ENCODE measurements around the gene CAMKK1. TPM values are rescaled to one million over a fixed set of nuclear protein-coding genes. Genes with fewer than 3 reads are reported as not detected.

Gene CAMKK1
- polyA plus RNA-seq, 1 donor from 2014 or later, result 8.9 TPM

DNA sequence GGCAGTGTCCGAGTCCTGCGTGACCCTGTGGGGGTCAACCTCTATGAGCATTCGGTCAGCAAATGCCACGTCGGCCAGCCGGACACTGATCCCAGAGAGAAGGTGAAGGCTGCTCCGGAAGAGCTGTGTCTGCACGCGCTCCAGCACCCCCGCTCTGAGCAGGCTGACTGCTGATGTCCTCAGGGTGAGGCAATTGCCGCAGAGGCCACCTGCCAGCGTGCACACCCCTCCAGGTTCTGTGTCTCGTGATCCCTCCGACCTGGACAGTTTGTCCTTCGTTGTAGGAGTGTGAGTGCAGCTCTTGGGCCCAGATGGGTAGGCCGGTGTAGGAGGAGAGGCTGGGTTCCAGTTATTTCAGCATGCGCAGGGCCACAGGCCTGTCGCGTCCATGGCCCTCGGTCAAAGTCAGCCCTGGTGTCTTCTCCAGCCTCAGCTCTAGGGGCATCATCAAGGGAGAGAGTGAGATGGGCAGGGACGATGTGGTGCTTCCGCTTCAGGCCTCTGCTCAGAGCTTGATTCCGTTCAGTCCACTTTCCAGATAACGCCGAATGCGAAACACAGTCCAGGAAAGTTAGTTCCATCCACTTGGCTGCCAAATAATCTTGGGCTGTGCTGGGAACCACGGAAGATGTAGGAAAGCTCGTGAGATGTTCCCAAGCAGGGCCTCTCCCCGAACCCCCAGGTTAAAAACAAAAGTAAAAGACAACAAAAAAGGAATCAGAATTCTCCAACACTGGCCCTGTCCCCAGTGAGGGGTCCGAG, 31.7 kb downstream of the CAMKK1 start:
- H4K20me1 ChIP-seq (ENCODE audit: insufficient read depth), result no peaks in the 10 kb centered on the region
- no peaks in the 10 kb centered on the region for H3K9me3 ChIP-seq (ENCODE audit: low read length)

DNA sequence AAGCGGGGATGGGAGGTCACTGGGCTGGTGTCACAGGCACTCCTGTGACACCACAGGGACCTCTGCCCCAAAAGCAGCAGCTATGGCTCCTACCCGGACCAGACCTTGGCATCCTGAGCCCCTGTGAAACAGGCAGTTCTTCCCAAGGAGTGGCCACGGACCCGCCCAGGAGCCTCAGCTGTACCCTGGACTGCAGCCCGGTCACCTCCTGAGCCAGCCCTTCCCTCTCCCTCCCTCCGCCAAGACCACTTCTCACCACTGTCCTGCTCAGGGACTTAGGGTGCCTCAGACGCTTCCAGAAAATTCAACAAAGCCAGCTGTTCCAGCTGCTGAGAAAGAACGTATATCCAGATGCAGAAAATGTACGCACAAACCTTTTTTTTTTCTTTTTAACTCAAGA, 32.9 kb downstream of the CAMKK1 start:
- H3K36me3 ChIP-seq (ENCODE audit: insufficient read depth, low read length), result no peaks in the 10 kb centered on the region
- no peaks in the 10 kb centered on the region for H3K9me2 ChIP-seq (ENCODE audit: insufficient read depth, low read length)
- H3K27ac ChIP-seq (ENCODE audit: low read length), result no peak overlapping the region
- no peak overlapping the region for H3K4me3 ChIP-seq (ENCODE audit: low read length)
- no peaks in the 10 kb centered on the region for H3K27me3 ChIP-seq (ENCODE audit: insufficient read depth, low read depth, low read length)
- no peaks in the 10 kb centered on the region for H3K79me2 ChIP-seq (replicated peaks; ENCODE audit: insufficient read depth, low read length)
- no peak overlapping the region for H3K4me2 ChIP-seq (ENCODE audit: low read length)
- H3F3A ChIP-seq (ENCODE audit: insufficient read depth, low read length, poor library complexity, severe bottlenecking), result no peaks in the 10 kb centered on the region
- H4K20me1 ChIP-seq (ENCODE audit: insufficient read depth), result no peaks in the 10 kb centered on the region
- H3K9ac ChIP-seq (ENCODE audit: low read length), result no peak overlapping the region
- no peak overlapping the region for H2AFZ ChIP-seq (ENCODE audit: low read depth, low read length)
- H3K9me3 ChIP-seq (ENCODE audit: low read length), result no peaks in the 10 kb centered on the region
- no peak for TF ChIP-seq TAF1 (IDR thresholded peaks at IDR 0.05; ENCODE audit: low read depth)
- TF ChIP-seq, protein P1, sequence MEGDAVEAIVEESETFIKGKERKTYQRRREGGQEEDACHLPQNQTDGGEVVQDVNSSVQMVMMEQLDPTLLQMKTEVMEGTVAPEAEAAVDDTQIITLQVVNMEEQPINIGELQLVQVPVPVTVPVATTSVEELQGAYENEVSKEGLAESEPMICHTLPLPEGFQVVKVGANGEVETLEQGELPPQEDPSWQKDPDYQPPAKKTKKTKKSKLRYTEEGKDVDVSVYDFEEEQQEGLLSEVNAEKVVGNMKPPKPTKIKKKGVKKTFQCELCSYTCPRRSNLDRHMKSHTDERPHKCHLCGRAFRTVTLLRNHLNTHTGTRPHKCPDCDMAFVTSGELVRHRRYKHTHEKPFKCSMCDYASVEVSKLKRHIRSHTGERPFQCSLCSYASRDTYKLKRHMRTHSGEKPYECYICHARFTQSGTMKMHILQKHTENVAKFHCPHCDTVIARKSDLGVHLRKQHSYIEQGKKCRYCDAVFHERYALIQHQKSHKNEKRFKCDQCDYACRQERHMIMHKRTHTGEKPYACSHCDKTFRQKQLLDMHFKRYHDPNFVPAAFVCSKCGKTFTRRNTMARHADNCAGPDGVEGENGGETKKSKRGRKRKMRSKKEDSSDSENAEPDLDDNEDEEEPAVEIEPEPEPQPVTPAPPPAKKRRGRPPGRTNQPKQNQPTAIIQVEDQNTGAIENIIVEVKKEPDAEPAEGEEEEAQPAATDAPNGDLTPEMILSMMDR (IDR thresholded peaks at IDR 0.05; ENCODE audit: poor library complexity, severe bottlenecking), result no peak
- no peak for TF ChIP-seq RAD21 (conservative IDR thresholded peaks at IDR 0.05)
- no peak for TF ChIP-seq REST (IDR thresholded peaks at IDR 0.05; ENCODE audit: borderline replicate concordance)
- no peak for TF ChIP-seq POLR2AphosphoS5 (IDR thresholded peaks at IDR 0.05)
- no peak for TF ChIP-seq SMC3 (conservative IDR thresholded peaks at IDR 0.05; ENCODE audit: poor library complexity)
- TF ChIP-seq EZH2 (IDR thresholded peaks at IDR 0.05; ENCODE audit: borderline replicate concordance, insufficient read depth, low read length, poor library complexity, severe bottlenecking), result no peak

More for the DNA sequence above, 31.7 kb downstream of the CAMKK1 start:
- Histone ChIP-seq H3K9ac (ENCODE audit: low read length) (no peak overlapping the region), H3K4me3 (ENCODE audit: low read length) (no peak overlapping the region), H3K79me2 (replicated peaks; ENCODE audit: insufficient read depth, low read length) (no peaks in the 10 kb centered on the region), H3F3A (ENCODE audit: insufficient read depth, low read length, poor library complexity, severe bottlenecking) (no peaks in the 10 kb centered on the region), H3K4me2 (ENCODE audit: low read length) (no peak overlapping the region), H3K9me2 (ENCODE audit: insufficient read depth, low read length) (no peaks in the 10 kb centered on the region), H3K36me3 (ENCODE audit: insufficient read depth, low read length) (no peaks in the 10 kb centered on the region), H2AFZ (ENCODE audit: low read depth, low read length) (no peak overlapping the region), H3K27ac (ENCODE audit: low read length) (no peak overlapping the region), H3K27me3 (ENCODE audit: insufficient read depth, low read depth, low read length) (no peaks in the 10 kb centered on the region)
- TF ChIP-seq RAD21 (conservative IDR thresholded peaks at IDR 0.05), result no peak
- no peak for TF ChIP-seq REST (IDR thresholded peaks at IDR 0.05; ENCODE audit: borderline replicate concordance)
- TF ChIP-seq, protein P1 (IDR thresholded peaks at IDR 0.05; ENCODE audit: poor library complexity, severe bottlenecking), result no peak
- TF ChIP-seq EZH2 (IDR thresholded peaks at IDR 0.05; ENCODE audit: borderline replicate concordance, insufficient read depth, low read length, poor library complexity, severe bottlenecking), result no peak
- TF ChIP-seq MXI1 (conservative IDR thresholded peaks at IDR 0.05; ENCODE audit: poor library complexity, severe bottlenecking), result no peak
- no peak for TF ChIP-seq EP300 (conservative IDR thresholded peaks at IDR 0.05; ENCODE audit: poor library complexity, severe bottlenecking)
- no peak for TF ChIP-seq POLR2AphosphoS5 (IDR thresholded peaks at IDR 0.05)
- no peak for TF ChIP-seq TAF1 (IDR thresholded peaks at IDR 0.05; ENCODE audit: low read depth)
- TF ChIP-seq SMC3 (conservative IDR thresholded peaks at IDR 0.05; ENCODE audit: poor library complexity), result no peak
